ENCODE data around the gene MAPK11.
A peak's percentile ranks its signal among the peaks of the same experiment; 100 is the strongest.

Gene MAPK11

DNA sequence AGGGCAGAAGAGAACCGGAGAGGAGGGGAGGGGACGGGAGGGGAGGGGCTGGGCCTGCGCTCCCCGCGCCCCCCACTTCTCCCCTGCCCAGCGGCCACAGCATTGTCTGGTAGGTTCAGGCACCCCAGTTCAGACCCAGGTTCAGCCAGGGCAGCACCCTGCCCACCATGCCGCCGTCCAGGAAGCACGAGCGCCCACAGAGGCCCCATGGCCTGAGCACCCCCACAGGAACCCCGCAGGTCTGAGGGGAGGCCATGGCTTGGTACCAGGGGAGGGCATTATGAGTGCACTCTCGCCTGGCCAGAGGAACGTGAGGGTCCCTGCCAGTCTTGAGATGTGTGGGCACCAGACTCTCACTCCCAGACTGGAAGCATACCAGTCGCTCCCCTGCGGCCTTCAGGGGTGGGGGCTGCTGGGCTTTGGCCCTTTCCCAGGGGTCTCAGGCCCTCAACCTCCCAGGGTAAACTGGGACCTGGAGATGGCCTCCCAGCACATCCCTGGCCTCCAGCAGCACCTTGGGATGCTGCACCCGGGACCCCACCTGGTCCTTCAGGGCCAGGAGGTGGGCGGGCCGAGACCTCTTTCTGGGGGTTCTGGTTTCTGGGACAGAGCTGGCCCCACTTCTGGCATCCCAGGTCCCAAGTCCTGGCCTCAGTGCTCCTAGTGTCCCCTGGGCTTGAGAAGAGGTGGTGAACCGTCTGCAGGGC is 37.9 kb upstream of the MAPK11 start:
- peak; percentile 52 for DNase-seq

DNA sequence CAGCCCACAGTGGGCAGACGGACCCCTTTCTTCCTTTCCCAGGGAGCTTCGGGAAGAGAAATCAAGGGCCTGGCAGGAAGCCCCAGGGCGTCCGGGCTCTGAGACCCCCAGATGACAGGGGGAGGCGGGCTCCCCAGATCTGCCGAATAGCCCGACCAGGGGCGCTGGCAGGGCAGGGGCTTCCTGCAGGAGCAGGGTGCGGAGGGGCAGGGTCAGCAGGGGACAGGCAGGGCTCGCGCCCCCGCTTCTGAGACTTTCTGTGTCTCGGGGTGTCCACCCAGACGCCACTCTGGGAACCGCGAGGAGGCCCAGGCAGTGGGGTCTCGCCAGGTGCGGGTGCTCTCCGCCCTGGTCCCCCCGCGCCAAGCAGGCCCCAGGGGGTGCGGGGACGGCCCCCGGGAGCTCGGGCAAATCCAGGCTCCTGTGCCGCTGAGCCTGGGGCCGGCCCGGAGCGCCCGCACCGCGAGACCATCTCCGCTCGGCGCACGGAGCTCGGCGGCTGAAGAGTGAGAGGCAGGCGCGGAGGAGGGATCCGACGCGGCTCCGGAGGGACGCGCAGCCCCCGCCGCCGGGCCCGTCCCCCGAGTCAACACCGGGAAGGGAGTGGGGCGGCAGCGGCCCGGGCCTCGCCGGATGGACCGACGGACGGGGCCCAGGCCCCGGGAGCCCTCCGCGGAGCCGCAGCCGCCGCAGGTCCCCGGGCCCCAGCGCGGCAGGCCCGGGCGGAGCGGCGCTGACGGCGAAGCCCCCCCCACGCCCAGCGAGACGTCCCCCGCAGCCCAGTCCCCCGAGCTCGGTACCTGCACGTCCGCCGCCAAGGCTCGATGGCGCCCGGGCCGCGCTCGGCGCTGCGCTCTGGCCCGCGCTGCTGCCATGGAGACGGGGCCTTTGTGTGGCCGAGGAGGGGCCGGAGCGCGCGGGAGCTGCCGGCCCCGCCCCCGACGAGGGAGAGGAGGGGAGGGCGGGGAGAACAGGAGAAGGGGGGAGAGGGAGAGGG is 36.9 kb upstream of the MAPK11 start, which contains the start of gene PLXNB2:
PLXNB2 (minus strand) TSS at position 894 of the 997 bp plus-strand sequence. CDS start 17,062 bp downstream, outside the sequence.
- peak; percentile 95 for DNase-seq

DNA sequence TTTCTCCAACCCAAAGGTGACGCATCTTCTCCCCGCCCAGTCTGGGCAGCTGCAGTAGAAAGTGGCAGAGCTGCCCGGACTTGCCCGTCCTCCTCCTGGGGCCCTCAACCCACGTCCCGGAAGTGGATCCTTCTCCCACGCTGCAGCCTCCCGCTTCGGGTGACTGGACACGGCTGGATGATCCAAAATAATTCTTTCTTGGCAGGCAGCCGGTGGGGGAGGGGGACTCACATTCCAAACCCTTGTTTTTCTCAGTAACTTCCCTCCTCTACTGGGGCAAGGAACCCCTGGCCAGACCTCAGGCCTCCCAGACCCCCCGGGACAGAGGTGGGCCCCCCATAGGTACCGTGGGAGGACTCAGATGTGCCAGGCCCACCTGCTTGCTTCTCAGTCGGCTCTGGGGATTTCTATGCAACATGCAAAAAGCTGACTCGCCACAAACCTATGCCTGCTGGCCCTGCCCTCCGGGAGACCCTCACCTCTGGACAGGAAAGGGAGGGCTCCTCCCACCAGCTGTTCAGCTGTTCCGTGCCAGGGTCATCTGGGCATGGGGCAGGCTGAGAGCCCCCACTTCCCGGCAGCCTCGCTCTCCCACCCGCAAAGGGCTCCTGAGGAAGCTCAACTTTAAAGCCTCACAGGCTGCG is 35.9 kb upstream of the MAPK11 start:
- DNase-seq: peak; percentile 88

- DNase-seq: no peak
Observed at GRCh38 chr22:50305393-50305922, 35.3 kb upstream of the MAPK11 start.

GRCh38 chr22:50304528-50305392 is 34.6 kb upstream of the MAPK11 start:
- DNase-seq: no peak

DNA sequence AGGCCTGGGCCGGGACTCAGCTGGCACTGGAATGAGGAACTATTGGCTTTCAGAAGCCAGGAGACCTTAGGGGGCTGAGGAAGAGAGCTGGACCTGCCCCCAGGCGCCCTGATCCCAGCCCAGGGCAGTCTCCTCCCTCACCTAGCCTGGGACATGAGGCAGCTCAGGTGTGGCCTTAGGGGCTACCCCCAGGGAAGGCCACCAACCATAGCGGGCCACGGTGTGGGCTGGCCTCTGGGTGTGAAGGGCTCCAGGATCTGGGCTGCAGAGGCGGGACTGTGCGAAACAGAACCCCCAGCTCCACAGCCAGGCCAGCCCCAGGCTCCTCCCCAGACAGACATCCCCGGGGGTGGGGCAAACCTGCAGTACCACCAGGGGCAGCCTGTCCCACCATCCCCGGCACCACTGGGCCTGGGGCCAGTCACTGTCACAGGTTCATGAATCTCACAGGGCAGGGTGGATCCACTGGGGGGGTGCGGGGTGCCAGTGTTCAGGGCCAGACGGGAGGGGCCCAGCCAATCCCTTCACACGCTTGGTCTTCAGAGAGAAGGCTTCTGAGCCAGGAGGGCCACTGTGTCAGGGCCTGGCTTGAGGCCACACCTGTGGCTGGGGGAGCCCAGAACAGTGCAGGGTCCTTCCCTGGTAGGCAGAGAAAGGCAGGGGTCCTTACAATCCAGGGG is 33.8 kb upstream of the MAPK11 start:
- no peak for DNase-seq

DNA sequence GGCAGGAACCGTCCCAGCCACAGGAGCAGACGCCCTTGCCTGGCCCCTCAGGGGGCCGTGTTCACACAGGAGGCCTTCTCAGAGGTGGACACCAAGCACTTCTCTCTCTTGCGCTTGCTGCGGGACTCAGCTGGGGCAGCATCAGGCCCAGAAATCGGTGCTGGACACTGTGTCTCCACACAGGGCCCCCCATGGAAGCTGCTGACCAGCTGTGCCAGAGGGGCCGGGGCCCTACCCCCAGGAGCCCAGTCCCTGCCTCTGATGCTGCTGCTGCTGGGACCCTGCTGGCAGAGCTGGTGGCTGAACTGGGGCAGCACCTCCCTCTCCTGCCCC is 33.3 kb upstream of the MAPK11 start:
- DNase-seq: no peak

- DNase-seq: peak; percentile 42
Observed at GRCh38 chr22:50302564-50302963, 32.4 kb upstream of the MAPK11 start.

GRCh38 chr22:50302041-50302541 is 31.9 kb upstream of the MAPK11 start:
- DNase-seq: no peak

DNA sequence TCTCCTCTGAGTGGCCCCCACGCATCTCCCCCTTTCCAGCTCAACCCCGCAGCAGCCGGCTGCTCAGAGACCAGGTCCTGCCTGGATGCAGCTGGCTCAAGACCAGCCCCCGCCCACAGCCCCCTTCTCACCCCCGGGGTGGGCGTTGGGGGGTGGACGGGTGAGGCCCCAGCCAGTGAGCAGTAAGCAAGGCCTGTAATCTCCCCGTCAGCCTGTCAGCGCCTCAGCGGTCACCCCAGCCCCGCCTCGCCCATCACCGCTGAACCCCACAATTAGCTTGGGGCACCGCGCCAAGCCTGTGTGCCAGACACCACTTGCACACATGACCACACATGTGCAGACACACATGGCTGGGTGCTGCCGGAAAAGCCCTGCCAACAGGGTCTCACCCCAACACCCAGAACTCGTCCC is 31.4 kb upstream of the MAPK11 start:
- peak; percentile 45 for DNase-seq

GRCh38 chr22:50300620-50301257 is 30.6 kb upstream of the MAPK11 start:
- DNase-seq: no peak

DNA sequence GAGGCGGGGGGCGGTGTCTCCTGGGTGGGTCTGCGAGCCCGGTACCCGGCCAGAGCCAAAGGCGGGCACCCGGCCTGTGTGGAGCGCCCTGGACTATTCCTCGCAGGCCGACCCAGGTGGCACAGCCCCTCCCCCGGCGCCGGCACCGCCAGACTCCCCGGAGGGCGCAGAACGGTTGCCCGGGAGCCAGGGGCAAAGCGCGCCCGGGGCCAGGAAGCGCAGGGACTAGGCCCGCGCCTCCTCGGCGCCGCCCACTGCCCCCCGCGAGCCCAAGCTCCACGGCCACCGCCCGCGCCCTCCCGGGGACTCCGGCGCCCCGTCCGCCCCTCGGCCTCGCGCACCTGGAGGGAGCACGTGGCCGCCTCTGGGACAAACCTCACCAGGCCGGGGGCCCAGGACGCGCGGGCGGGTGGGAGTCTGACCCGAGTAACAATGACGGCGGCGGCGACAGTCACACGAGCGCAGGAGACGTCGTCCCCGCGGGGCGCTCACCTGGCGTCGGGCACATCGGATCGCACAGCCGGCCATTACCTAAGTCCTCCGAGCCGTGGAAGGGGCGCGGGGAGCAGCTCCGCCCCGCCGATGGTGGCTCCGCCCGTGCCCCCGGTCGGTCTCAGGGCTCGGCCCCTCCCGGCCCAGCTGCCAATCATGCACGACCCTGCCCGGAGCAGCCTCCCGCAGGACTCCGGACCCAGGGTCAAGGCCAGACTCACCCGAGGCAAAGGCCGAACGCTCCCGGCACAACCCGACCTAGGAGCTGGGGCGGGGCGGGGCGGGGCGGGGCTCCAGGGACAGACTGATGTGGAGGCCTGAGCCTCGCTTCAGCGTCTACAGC is 29.8 kb upstream of the MAPK11 start:
- DNase-seq: peak; percentile 59

DNA sequence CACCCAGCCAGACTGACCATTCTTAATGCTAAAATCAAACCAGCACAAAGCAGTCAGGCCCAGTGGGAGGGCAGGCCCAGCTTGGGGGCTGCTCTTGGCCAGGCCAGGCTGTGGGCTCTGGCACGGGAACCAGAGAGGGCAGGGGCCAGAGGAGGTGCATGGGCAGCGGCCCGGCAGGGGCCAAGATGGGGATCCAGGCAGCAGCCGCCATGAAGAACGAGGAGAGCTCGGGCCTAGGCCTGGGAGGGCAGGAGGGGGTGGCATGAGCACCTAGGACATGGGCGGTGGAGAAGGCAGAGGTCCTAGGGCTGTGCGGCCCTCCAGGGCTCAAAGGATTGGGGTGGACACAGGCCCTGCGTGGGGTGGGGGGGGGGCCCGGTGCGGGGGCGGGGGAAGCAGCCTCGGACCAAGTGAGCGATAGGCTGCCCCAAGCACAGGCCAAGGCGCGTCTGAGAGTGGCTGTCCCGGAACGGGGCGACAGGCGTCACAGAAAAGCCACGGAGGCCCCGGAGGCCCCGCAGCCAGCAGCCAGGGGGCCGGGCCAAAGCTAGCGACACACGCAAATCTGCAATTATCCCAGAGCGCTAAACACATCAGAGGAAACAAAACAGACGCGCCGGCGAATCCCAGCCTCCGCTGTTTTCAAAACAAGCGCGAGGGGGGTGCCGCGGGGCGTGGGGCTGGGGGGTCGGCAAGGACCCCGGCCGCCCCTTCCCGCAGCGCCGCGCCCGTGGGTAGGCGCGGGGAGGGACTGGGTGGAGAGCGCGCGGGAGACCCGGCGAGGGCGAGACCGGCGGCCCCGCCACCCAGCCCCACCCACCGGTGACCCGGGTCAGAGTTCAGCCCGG is 29.0 kb upstream of the MAPK11 start:
- peak; percentile 56 for DNase-seq

GRCh38 chr22:50298266-50298637 is 28.1 kb upstream of the MAPK11 start:
- no peak for DNase-seq

DNA sequence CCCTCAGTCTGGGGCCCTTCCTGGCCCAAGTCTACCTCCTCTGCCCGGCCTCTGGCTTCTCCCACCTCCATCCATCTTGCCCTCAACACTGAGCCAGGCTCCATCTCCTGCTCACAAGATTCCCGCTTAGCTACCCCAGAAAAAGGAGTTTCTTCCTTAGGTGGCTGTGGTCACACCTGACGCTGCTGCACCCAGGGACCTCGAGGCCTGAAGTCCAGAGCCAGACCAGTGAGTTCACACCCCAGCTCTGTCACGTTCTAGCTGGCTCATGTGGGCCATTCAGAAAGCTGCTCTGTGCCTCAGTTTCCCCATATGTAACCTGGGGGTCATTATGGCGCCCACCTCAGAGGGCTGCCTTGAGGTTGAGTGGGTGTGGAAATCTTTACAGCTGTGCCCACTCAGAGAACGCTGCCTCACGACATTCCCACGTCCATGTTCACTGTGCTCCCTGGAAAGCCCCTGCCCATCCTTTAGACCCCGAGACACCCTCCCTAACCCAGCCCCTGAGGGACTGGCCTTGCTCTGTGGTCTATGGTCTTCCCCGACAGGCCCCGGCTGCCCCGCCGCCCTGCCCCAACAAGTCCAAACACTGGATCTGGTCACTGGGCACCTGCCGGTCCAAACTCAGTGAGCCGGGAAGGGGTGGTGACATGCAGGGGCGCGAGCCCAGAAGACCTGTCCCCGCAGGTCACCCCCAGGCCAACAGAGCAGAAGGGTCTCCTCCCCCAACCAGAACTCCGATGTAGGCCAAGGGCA is 27.5 kb upstream of the MAPK11 start:
- DNase-seq: no peak

- DNase-seq: no peak
Observed at GRCh38 chr22:50296658-50297490, 26.7 kb upstream of the MAPK11 start.

DNA sequence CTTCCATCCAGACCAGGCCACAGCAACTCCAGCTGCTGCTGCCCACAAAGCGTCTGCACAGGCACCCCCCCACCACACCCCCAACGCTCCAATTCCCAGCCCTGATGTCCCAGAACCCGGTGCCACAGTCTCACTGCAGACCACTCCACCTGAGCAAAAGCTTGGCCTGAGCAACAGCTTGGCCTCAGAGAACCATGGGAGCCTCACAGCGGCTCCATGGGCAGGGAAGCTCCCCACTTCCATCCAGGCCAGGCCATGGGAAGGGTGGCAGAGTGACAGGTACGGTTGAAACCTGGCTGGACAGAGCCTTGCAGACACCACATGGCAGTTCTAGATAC is 24.1 kb upstream of the MAPK11 start:
- no peak for DNase-seq

Measured in eye (tissue), 1 donor.